T-helper 22 cell (primary cell): Measurements from ENCODE around the gene DHFR2.
A peak's percentile ranks its signal among the peaks of the same experiment; 100 is the strongest.
"Not testable (repeated sequence)": the region's sequence is repeated elsewhere in the genome, so short reads cannot be mapped to it uniquely, and the experiment has no call there.

Source experiments
- DNase-seq: peaks from one replicate; pipeline ENCODE4 v3.0.0-alpha.2; 2020; ENCODE audit warnings: low read depth

Gene DHFR2

DNA sequence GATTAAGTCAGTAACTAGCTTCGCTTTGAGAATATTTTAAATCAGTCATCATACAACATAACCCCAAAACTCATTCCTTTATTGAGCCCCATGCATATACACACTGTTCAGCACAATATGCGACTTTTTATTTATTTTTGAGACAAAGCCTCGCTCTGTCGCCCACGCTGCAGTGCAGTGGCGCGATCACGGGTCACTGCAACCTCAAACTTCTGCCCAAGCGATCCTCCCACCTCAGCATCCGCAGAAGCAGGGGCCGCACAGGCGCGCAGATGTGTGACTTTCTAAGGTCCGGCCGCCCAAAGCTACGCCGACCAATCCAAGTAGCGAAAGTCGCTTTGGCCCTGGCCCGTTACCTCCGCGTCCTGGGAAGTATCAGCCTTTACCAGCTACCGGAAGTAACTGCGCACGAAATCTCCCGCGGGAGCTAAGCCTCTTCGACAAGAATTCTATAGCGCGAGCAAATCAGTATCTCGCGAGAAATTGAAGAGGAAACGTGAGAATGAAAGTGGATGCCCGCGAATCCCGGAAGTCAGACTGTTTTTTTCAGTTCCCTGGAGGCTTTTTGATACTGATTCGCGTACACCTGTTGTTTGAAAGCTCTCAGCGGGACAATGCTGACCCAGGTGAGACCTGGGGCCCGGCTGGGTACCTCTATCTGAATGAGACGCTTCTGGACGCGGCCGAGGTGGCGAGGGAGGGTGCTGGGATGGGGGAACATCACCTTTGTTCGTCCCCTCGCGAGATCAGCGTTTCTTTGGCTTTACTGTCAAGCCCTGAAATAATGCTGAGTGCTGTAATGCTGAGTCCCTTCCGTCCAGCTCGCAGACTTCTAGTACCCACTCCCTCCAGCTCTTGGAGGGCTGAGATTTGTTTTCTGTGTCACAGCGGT is at the start of gene DHFR2, which contains the start of gene NSUN3:
Gene DHFR2, minus strand, starts transcription at position 404 of the 892 bp plus-strand sequence. CDS start 1,405 bp downstream, outside the sequence.
Gene NSUN3, plus strand, starts transcription at position 549 of the 892 bp plus-strand sequence. Its CDS starts 66 bp downstream, at position 615.
- peak; percentile 74 for DNase-seq

DNA sequence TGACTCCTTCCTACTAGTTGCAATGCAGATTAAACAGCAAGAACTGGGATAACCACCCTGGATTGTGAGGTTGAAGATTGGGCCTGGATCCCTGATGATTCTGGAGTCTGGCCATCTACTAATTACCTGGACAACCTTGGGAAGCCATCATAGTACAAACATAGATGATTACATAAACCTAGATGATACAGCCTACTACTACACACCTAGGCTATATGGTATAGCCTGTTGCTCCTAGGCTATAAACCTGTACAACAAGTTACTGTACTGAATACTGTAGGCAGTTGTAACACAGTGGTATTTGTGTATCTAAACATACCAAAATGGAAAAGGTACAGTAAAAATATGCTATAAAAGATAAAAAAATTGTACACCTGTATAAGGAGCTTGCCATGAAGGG is 48.1 kb upstream of the DHFR2 start:
- DNase-seq: no peak

DNA sequence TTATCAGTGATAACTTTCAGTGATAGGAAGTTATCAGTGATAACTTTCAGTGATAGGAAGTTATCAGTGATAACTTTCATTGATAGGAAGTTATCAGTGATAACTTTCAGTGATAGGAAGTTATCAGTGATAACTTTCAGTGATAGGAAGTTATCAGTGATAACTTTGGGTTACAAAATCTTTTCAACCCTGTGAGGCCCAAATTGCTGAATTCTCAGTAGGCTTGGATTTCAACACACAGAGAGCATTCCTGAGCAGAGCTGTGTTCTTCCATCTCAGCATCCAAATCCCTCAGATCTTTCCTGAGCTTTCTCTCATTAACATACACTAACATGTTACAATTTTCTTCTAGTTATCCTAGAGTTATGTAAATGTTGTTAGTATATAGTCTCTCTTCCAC is 47.5 kb upstream of the DHFR2 start:
- not testable (repeated sequence) for DNase-seq

DNA sequence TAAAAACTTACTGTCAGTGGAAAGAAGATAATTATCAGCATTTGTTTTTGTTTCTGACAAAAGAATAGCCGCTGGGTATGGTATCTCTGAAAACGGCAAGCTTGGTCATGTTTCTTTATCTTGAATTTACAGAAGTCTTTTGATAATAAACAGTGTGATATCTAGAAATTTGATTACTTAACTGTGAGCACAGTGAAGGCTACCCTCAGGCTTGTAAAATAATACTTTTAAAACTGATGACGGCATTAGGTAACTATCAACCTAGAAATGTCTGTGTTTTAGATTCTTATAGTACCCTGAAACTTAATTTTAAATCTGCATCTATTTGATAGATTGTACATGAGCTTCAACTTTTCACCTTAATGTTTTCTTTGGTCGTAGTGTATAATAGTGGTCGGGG is 43.6 kb upstream of the DHFR2 start:
- DNase-seq: no peak

DNA sequence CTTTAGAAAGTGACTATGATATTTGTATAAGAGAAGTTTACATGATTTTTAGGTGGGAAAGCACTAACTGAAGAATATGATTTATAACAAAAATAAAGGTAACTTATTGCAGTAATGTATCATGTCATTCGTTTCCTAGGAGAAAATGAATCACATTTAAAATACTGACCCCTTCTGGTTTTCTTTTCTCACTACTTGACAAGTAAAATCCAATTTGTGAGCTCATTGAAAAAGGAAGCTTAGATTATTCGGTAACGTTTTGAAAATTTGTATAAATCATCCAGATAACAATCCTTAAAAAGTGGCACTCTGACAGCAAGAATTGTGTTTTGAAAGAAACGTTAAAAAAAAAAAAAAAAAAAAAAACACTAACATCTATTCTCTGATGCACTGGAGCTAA is 39.1 kb upstream of the DHFR2 start:
- no peak for DNase-seq

DNA sequence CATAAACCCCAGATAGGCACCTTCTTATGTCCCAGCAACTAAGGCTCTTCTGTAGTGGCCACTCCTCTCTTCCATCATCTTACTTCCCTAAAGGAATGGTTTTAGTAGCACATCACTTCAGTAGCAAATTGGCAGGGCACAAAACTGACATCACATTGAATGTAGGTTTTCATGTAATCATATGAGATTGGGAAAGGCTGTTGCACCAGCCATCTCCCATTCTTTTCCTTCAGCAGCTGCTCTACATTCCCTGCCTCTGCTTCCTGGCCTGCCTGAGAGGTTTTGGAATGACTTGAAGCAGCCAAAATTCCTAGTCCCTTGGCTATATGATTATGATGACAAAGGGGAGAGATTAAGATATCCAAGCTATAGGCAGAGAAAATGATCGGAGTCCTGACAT is 36.6 kb upstream of the DHFR2 start:
- no peak for DNase-seq

DNA sequence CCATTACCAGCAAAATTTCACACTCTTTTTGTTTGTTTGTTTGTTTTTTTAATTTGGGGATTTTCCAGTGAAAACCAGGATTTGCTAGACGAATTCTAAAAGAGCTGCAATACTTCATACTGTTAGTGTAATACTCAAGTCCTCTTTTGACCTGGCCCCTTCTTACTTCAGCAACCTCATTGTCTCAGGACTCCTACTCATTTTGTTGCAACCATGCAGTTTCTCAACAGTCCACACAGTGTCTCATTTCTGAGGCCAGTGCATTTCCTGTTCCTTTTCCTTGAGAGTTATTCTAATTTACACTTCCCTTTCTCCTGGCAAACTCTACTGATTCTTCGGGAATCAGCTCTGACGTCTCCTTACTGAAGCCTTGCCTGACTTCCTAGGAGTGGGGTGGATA is 35.7 kb upstream of the DHFR2 start:
- DNase-seq: no peak

DNA sequence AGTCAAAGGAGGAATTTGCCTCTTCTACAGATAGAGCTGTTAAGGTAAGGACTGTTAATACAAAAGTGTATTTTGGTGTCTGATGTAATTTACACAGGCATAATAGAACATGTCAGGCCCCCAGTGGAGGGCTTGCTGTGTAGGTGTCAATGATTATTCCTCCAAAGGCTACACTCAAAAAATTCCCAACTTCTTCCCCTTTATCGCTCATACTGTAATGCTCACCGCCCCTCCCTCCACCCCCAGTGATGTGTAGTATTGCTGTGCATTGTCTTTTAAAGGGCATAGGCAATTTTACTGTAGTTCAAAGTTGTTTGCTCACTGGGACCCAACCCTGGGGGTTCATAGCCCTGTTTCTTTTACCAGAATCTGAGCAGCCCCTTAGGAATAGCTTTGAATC is 32.4 kb upstream of the DHFR2 start:
- DNase-seq: no peak

DNA sequence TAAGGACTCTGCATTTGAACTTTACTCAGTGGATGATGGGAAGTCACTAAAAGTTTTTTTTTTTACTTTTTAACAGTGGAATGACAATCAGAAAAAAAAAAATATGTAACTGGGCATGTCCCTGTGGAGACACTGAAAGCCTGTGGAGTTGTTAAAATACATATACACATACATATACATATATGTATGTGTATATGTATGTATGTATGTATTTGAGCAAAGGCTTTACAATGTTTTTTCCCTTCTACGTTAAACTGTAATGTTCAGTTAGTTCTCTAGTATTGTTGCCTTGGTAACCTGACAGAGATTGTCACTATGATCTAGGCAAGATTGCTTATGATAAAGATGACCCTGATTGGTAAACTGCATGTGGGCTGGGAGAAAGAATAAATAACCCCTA is 30.4 kb upstream of the DHFR2 start:
- no peak for DNase-seq

DNA sequence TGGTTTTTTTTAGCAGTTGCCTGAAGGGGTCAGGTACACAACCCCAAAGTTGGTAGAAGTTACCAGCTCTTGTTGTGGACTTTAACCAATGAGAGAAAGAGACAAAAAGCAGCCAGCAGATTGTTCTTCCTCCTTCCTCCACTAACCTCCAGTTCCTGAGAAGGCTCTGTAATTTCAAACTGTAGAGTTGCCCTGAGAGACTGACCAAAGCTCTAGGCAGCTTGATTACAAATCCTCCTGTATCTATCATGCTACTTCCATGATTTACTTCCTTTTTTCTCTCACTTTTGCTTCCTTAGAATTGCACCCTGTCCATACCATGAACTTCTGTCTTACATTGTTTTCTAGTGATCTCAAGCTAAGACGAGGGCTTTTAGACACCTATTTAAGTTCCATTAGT is 29.4 kb upstream of the DHFR2 start:
- no peak for DNase-seq

DNA sequence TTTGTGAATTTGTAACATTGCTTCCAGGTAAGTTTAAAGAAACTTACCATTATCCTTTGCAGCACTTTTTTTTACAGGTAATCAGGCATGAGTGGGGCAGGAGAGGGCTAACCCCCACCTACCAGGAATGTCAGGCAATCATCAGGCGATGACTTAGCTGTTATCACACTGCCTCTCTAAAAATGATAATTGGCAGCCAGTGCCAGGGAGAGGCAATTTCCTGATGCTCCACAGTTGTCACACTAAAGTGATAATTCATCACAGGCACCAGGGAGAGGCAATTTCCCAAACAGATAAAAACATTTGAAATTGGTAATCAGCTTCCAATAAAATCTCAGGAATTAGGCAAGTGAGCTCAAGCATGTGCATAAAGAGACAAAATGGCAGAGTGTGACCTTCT is 26.4 kb upstream of the DHFR2 start:
- DNase-seq: no peak

DNA sequence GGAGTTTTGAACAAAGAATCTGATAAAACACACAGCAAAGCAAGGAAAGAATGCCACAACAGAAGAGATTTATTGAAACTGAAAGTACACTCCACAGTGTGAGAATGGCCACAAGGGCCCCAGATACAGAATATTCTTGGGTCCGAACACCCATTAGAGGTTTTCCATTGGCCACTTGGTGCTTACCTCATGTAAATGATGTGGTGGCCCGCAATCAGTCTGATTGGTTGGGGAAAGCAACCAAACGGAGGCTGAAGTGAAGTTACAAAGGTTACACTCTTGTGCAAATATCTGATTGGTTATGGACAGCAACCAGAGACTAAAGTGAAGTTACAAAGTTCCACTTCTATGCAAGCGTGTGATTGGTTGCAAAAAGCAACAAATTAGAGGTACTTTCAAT is 20.5 kb upstream of the DHFR2 start:
- DNase-seq: no peak

DNA sequence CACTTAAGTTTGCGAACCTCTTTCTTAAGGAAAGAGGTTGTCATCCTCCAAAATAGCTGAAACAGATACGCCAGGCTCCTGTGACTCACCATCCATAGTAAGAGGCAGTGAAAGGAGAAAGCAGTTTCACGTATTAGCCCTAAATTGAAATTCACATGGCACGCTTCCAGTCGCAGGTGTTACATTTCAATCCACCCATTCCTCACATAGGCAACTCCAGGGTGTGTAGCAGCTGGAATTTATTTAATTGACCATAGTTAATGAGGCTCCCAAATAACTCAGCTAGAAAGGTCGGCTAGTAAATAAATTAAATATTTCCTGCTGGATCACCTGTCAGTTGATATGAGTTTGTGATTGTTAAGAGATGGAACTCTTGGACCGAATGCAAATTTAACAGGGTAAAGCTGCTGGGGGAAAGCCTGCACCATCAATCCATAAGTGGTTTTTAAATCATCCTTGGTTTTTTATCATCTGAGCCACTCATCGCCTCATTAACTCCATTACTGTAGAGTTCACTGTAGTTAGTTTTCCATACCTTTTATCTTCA is 19.7 kb upstream of the DHFR2 start:
- DNase-seq: no peak

DNA sequence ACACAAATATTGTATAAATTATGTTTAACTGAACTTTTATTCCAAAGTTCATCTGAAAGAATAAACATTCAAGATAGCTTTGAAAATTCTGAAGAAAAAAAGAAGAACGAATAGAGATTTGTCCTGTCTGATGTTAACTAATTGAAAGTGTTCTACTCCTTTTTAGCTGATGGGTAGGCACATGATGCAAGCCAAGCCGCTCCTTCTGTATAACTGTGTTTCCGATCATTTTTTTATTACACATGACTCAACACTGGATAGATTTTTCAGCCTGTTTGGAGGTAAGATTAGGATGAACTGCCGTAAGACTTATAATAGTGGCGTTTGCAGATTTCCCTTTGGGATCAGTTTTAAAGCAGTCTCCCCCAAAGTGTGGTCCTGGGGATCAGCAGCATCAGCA is 19.2 kb upstream of the DHFR2 start:
- no peak for DNase-seq

DNA sequence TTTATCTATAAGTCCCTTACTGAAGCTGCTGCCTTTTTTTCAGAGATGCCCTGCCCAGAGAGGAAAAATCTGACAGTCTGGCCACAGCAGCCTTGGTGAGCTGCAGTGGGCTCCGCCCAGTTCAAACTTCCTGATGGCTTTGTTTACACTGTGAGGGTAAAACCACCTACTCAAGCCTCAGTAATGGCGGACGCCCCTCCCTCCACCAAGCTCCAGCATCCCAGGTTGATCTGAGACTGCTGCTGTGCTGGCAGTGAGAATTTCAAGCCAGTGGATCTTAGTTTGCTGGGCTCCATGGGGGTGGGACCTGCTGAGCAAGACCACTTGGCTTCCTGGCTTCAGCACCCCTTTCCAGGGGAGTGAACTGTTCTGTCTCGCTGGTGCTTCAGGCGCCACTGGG is 17.8 kb upstream of the DHFR2 start:
- DNase-seq: not testable (repeated sequence)

DNA sequence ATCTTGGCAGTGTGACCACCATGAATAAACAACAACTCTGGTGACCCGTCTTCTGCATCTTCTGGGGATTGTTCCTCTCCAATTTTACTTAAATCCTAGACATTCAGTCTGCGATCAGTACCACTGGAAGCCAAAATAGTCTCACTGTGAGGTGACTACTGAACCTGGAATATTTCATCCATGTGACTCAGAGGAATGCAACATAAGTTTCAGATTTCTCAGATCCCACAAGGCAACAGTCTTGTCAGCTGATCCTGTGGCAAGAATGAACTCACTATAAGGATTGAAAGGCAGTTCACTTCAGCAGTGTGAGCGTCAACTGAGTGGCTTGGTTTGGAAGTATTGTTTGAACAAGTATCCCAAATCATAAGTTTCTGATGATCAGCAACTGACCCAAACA is 13.3 kb upstream of the DHFR2 start:
- no peak for DNase-seq

DNA sequence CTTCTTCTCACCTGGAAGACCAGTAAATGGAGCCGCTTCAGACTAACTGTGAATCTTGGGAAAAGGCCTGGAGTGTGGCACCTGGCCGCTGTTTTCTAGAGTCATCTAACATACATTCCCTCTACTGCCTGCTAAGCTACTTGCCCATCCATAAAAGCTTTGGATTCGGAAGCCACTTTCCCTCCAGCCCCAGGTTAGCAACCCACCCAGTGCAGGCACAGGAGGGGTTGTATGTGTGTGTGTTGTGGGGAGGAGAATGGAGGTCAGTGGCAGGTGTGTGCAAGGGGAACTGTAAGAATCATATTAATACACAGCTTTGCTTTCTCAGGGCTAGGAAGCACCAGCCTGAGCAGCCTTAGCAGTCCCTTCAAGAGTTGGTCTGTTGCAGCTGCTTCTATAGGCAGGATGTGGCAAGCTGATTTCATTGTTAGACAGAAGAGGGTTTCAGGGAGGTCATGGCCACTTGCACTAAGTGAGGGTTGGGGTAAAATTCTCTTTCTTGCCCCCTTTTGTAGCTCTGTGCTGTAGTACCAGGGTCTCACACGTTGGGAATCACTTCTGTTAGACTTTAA is 9.1 kb upstream of the DHFR2 start:
- no peak for DNase-seq

DNA sequence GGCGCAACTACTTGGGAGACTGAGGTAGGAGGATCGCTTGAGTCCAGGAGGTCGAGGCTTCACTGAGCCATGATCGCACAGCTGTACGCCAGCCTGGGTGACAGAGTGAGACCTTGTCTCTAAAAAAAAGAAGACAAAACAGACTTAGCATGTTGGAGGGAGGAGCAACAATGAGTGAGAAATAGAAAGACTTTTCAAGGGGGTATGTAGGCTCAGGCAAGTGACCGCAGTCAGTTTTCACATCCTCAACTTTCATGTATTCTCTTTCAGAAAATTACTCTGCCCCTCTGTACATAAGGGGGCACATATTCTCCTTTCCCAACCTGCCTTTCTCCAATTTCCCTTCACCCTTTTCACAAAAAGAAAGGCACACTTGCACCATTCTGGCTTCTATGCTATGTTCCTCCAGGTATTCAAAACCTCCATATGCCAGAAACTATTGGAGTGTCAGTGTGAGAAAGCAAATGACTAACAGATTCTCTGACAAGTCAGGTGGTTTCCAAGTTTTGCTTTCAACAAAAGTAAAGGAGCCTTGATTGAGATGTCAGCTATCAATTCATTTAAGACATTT is 7.7 kb upstream of the DHFR2 start:
- no peak for DNase-seq

DNA sequence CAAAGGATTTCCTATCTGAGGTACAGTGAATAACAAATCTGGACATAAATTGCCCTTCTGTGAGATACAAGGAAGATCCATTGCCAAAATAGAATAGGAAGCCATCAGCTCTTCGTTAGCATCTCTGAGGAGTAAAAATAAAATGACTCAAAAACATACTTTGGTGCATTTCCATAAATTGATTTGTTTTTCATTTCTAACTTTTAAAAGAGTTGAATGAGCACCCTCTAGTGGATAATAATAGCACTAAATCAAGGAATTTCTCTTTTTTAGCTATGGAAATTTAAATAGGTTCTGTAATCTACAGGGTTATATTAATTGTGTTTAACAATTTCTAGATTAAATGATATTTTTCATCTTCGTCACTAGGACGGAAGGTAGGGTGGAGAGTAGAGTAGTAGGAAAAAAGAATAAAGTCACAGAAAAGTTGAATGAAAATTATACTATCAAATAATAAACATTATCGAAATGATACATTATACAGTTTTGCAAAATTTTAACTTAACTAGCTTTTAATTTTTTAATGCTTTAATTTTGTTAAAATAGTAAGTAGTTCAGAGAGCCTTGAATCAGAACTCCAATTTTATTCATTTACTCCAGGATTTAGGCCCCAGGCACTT is 6.6 kb upstream of the DHFR2 start:
- no peak for DNase-seq

DNA sequence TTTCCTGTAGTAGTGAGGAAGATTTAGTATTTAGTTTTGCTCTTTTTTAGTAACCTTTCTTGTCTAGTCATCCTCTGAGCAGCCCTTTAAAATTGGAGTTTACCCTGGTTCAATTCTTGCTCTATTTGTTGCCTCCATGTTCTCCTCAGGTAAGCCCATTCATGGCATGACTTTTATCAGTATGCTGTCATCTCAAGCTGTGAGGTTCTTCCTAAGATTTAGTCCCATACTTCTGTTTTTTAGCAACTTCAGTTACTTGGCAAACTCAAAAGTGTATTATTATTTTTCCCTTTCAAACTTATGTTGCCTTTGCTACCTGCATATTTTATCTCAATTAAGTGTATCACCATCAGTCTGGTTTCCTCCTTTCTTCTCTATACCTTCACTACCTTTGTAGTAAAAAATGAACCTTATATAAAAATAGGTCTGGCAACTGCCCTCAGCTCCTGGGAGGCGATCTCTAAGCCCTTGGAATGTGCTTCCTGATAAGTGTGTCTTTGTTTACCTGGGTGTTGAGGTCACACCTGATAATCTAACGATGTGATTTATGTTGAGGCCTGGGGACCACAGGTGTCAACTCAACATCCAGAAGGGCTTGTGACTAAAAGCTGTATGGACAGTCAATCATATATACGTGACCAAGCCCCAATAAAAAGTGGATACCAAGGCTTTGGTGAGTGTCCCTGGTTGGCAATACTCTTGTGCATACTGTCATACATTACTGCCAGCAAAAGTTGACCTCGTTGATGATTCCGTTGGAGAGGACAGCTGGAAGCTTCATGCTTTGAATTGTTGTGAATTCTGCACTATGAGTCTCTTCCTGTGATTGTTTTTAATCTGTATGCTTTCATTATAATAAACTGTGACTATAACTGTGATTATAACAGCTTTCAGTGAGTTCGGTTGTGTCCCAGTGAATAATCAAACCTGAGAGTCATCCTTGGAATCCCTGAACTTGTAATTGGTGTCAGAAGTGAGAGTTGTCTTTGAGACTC is 4.1 kb upstream of the DHFR2 start:
- DNase-seq: no peak

DNA sequence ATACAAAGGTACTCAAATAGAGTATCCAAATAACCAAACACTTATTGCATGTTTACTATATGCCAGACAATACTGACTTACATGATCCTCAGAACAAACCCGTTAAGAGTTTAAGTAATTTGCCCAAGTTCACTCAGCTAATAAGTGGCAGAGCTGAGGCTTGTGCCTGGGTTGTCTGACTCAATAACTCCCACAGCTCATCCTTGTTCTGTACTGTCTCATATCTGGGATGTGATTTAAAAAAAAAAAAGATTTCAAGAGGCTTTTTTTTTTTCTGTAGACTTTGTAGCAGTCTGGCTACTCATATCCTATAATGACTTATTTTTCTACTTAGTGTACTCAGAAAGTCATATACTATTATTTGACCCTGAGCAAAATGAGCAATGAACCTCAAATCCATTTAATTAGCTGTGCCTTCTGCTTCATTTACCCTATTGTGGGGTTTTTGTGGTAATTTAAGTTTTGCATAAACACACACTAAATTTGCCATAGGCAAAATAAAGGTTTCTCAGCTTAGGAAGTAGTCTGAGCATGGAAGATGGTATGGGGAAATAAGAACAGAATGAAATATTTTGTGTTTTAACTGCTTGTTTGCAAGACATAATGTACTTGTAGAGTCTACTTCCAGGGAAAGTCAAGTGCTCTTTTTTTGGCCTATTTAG is 3.2 kb upstream of the DHFR2 start:
- no peak for DNase-seq
